DND-41 (cell line): Measurements from ENCODE around the gene EML3.
A peak's percentile ranks its signal among the peaks of the same experiment; 100 is the strongest.
"Not testable (repeated sequence)": the region's sequence is repeated elsewhere in the genome, so short reads cannot be mapped to it uniquely, and the experiment has no call there.

ENCODE experiments used
- ATAC-seq: fragments of 200-7000 bp; cut with Tn5 transposase; 3 replicates; pipeline ENCODE4 v1.9.1; 2021; ENCODE audit warnings: low read depth; ENCODE audit not compliant: insufficient read depth
- DNase-seq: peaks from one replicate; pipeline ENCODE4 v3.0.0-alpha.2; 2020
- H2AFZ ChIP-seq: 2 replicates; pipeline ENCODE4 v1.6.0; 2012; ENCODE audit warnings: low read depth, low read length
- H3K27ac ChIP-seq: 2 replicates; pipeline ENCODE4 v1.5.1; 2012; ENCODE audit warnings: low read length, inconsistent platforms
- H3K27me3 ChIP-seq: fragments of 200-600 bp; sonication (generic); 2 replicates; pipeline ENCODE4 v1.6.0; 2012; ENCODE audit warnings: low read length, mild to moderate bottlenecking, inconsistent platforms; ENCODE audit not compliant: insufficient read depth, poor library complexity
- H3K36me3 ChIP-seq: 2 replicates; pipeline ENCODE4 v1.5.1; 2012; ENCODE audit warnings: low read length, inconsistent platforms; ENCODE audit not compliant: insufficient read depth
- H3K4me1 ChIP-seq: 2 replicates; pipeline ENCODE4 v1.5.1; 2012; ENCODE audit warnings: mild to moderate bottlenecking, low read length; ENCODE audit not compliant: insufficient read depth
- H3K4me2 ChIP-seq: 2 replicates; pipeline ENCODE4 v1.6.0; 2012; ENCODE audit warnings: mild to moderate bottlenecking, moderate library complexity, low read length, inconsistent platforms; ENCODE audit not compliant: insufficient read depth
- H3K4me3 ChIP-seq, 2 experiments: fragments of 200-600 bp in 1 of 2; shearing (Covaris generic) in 1 of 2; 2 replicates each; pipeline ENCODE4 v1.5.1; 2012 to 2016; ENCODE audit warnings: inconsistent platforms in 2 of 2, low read length in 2 of 2, mild to moderate bottlenecking in 2 of 2, low read depth in 1 of 2, moderate library complexity in 1 of 2
- H3K79me2 ChIP-seq: 2 replicates; pipeline ENCODE4 v1.6.0; 2012; ENCODE audit warnings: low read length, inconsistent platforms; ENCODE audit not compliant: insufficient read depth
- H3K9ac ChIP-seq: 2 replicates; pipeline ENCODE4 v1.6.0; 2012; ENCODE audit warnings: low read depth, mild to moderate bottlenecking, inconsistent platforms, low read length, moderate library complexity
- H3K9me3 ChIP-seq: 2 replicates; pipeline ENCODE4 v1.5.1; 2012; ENCODE audit warnings: low read length, moderate library complexity, mild to moderate bottlenecking, inconsistent platforms; ENCODE audit not compliant: insufficient read depth, severe bottlenecking
- H4K20me1 ChIP-seq: 2 replicates; pipeline ENCODE4 v1.6.0; 2012; ENCODE audit warnings: low read length; ENCODE audit not compliant: insufficient read depth
- CTCF ChIP-seq: IDR thresholded peaks from 2 replicates; pipeline ENCODE4 v1.5.1; 2012; ENCODE audit warnings: borderline replicate concordance, low read length, moderate library complexity, mild to moderate bottlenecking; ENCODE audit not compliant: poor library complexity, severe bottlenecking; ENCODE audit errors: extremely low read depth
- EZH2 ChIP-seq: IDR thresholded peaks from 3 replicates; pipeline ENCODE4 v1.6.1; 2012; ENCODE audit warnings: borderline replicate concordance, low read depth, mild to moderate bottlenecking, moderate library complexity, low read length, inconsistent platforms; ENCODE audit not compliant: severe bottlenecking

The EML3 gene

DNA sequence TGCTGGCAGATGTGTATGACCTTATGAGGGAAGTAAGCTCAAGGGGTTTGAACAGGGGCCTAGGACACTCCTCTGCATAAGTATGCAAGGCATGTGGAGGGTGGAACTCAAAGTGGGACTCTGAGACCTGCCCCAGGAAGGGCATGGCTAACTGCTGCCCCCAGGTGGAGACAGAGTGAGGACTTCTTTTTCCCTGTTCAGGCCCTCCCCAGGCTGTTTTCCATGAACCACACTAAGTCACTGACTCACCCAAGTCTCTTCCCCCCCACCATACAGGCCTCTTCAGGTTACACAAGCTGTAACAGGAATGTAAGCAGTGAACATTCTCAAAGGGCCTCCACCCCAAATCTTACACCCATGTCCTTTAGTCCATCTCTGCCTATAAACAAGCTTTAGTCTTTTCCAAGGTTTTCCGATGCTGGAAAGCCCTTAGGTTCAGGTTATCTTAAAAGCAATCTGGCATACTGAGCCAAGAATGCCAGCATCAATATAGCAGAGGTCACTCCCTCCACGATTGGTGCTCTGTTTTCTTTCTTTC is 51.9 kb downstream of the EML3 start:
- Histone ChIP-seq H3K27ac (no peak overlapping the region; the same call in 1 of the 2 replicates), H3K4me3 (no peak overlapping the region), H3K79me2 (peaks cover 29% of the 10 kb centered on the region), H3K4me1 (peaks cover 67% of the 10 kb centered on the region), H3K9ac (no peak overlapping the region; the same call in 1 of the 2 replicates), H3K9me3 (no peaks in the 10 kb centered on the region), H2AFZ (no peak overlapping the region), H4K20me1 (peaks cover 46% of the 10 kb centered on the region), H3K4me2 (no peak overlapping the region), H3K27me3 (no peaks in the 10 kb centered on the region), H3K36me3 (peaks cover 76% of the 10 kb centered on the region)
- DNase-seq (peak; percentile 71), ATAC-seq (no peak)
- TF ChIP-seq EZH2 (no peak), CTCF (peak; percentile 72)

GRCh38 chr11:62559626-62560025 is 52.9 kb downstream of the EML3 start:
- H3K4me1 ChIP-seq, result peaks cover 77% of the 10 kb centered on the region
- H4K20me1 ChIP-seq, result peaks cover 46% of the 10 kb centered on the region
- 0 out of 2 replicates have a peak overlapping the region, but pooled peaks have one; percentile 14 for H3K27ac ChIP-seq
- not testable (repeated sequence) for H3K4me3 ChIP-seq, H2AFZ ChIP-seq, DNase-seq, H3K9me3 ChIP-seq, H3K9ac ChIP-seq, ATAC-seq, H3K27me3 ChIP-seq, H3K4me2 ChIP-seq
- peaks cover 20% of the 10 kb centered on the region for H3K79me2 ChIP-seq
- peaks cover 68% of the 10 kb centered on the region for H3K36me3 ChIP-seq

DNA sequence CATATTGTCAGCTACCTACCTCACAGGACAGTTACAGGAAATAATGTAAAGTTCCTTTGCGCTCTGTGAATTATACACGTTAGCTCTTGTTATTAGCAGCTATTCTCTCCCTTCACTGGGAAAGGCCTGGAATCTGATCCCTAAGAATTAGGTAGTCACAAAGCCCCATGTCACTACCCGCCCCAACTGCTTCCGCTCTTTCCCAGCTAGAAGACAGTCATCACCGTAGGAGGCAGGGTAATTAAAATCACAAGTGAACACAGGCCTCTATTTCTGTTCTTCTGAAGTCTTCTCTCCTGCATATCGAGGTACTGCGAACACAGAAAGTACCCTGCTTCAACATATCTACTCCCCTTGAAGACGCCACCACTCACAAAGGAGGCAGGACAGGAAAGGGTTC is 53.4 kb downstream of the EML3 start:
- Histone ChIP-seq H3K4me1 (peaks cover 81% of the 10 kb centered on the region), H3K9ac (no peak overlapping the region), H3K27me3 (no peaks in the 10 kb centered on the region), H3K79me2 (peaks cover 16% of the 10 kb centered on the region), H3K36me3 (peaks cover 64% of the 10 kb centered on the region), H4K20me1 (peaks cover 46% of the 10 kb centered on the region), H2AFZ (no peak overlapping the region), H3K9me3 (no peaks in the 10 kb centered on the region), H3K27ac (0 out of 2 replicates have a peak overlapping the region, but pooled peaks have one; percentile 14), H3K4me2 (no peak overlapping the region), H3K4me3 (no peak overlapping the region)
- TF ChIP-seq EZH2 (no peak), CTCF (no peak)
- ATAC-seq (no peak), DNase-seq (no peak)

- Histone ChIP-seq H3K9ac (no peak overlapping the region), H3K4me2 (no peak overlapping the region), H3K4me3 (no peak overlapping the region), H3K27me3 (no peaks in the 10 kb centered on the region), H4K20me1 (peaks cover 44% of the 10 kb centered on the region), H3K9me3 (no peaks in the 10 kb centered on the region), H2AFZ (no peak overlapping the region), H3K79me2 (peaks cover 10% of the 10 kb centered on the region; the same call in 1 of the 2 replicates), H3K36me3 (peaks cover 59% of the 10 kb centered on the region), H3K27ac (no peak overlapping the region), H3K4me1 (peaks cover 82% of the 10 kb centered on the region)
- no peak for TF ChIP-seq CTCF
- TF ChIP-seq EZH2, result no peak
- DNase-seq (no peak), ATAC-seq (no peak)
Observed at GRCh38 chr11:62558669-62559068, 53.9 kb downstream of the EML3 start.
